Endothelial cell of hepatic sinusoid (primary cell): ENCODE measurements around the gene GSDMA.

Experiments used
- in situ Hi-C: cut with HindIII; loops from 2 replicates; pipeline ENCODE4 v1.10.0; 2017; ENCODE audit warnings: low sequenced_read_pairs

Gene GSDMA

GRCh38 chr17:39962642-39963220 lies at the start of gene GSDMA:
GSDMA (plus strand) TSS chr17:39963004; CDS start chr17:39965688, 2,684 bp downstream.
- in situ Hi-C loops = no loop called here

DNA sequence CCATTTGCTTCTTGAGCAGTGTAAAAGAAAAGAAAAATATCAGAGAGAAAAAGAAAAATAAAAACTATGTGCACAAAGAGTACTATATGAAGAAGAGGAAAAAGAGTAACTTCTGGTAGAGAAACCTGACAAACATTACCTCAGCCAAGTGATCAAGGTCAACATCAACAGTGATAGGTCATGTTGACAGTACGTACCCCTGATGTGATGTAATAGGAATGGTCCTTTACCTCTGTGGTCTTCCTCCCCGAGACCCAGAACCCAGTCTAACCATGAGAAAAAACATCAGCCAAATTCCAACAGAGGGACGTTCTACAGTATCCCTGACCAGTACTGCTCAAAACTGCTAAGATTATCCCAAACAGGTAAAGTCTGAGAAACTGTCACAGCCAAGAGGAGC lies 48.8 kb upstream of the GSDMA start:
- in situ Hi-C loops = no loop called here

- in situ Hi-C loops = no loop called here
Observed at GRCh38 chr17:39915559-39915958, 47.2 kb upstream of the GSDMA start.

GRCh38 chr17:39916918-39917317 lies 45.9 kb upstream of the GSDMA start:
- in situ Hi-C loops = no loop called here

GRCh38 chr17:39919087-39919683 lies 43.6 kb upstream of the GSDMA start:
- in situ Hi-C loops = no loop called here

- in situ Hi-C loops = no loop called here
Observed at GRCh38 chr17:39920218-39921210, 42.3 kb upstream of the GSDMA start.

GRCh38 chr17:39921323-39921722 lies 41.5 kb upstream of the GSDMA start:
- in situ Hi-C loops = no loop called here

GRCh38 chr17:39922006-39922405 lies 40.8 kb upstream of the GSDMA start:
- in situ Hi-C loops = no loop called here

GRCh38 chr17:39923230-39923629 lies 39.6 kb upstream of the GSDMA start:
- in situ Hi-C loops = no loop called here

DNA sequence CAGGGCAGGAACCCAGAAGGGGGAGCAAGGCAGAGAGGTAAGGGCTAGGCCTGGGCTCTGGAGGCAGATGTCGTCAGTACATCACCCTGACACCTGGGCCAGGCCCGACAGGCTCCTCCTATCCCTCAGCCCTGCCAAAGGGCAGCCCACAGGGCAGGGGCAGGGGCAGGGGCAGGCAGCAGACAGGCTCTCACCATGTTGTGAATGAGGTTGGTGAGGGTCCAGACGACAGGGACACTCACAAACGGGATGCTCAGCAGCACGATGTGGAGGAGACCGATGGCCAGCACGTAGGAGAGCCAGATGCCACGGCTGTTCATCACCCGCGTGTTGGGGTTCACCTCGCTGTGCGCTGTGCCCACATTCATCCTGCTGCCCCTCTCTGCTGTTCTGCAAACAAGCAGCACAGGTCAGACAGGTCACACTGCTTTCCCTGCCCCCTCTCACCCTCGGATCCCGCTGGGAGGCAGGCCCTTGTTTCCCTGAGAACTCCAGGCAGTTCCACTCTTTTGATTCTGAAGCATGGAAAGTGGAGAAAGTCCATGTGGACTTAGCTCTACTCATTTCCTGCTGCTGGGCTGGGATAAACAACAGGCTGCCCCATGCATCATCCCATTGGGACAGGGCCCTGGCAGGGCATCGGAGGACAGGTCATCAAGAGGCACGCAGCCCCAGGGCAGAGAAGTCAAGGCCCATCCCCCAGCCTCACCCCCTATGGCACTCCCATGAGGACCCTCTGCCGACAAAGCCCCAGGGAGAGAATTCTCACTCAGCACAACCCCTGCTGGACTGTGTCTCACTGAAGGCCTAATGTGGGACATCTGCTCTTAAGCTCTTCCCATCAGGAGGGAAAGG lies 38.7 kb upstream of the GSDMA start:
- in situ Hi-C loops = no loop called here

GRCh38 chr17:39924691-39925055 lies 38.1 kb upstream of the GSDMA start:
- in situ Hi-C loops = no loop called here

DNA sequence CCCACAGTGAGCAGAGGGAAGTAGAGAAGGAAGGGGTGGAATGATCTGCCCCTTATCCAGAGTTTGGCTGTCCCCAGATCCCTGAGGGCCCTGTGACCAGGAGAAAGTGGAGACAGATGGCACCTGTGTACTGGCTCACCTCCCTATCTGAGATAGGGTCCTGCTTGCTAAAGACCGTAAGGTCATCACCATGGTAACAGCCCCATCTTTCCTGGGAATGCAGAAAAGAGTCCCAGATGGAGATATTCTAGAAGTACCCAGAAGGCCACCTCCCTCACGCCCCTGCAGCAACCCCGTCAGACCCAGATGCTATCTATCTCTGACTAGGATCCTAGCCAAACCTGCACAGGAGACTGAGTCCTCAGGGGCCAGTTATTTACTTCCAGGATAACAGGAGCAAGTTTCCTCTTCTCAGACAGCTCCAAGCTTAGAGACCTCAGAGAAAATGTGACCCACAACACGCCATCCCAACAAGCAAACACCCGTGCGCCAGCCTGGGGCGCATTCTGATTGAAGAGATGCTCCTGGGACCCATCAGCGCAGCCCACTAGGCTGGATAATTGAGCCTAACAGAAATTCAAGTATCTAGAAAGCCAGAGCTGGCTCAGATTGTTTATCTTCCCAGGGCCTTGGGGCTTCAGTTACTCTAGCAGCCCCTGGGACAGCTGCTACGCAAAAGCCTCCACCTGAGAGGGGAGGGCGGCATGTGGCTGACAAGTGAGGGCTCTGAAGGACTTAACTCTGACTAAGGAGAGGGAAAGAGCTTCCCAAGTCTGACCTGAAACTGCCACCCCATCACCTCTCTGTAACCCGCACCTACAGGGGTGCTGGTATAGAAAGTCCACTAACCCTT lies 37.3 kb upstream of the GSDMA start:
- in situ Hi-C loops = no loop called here

DNA sequence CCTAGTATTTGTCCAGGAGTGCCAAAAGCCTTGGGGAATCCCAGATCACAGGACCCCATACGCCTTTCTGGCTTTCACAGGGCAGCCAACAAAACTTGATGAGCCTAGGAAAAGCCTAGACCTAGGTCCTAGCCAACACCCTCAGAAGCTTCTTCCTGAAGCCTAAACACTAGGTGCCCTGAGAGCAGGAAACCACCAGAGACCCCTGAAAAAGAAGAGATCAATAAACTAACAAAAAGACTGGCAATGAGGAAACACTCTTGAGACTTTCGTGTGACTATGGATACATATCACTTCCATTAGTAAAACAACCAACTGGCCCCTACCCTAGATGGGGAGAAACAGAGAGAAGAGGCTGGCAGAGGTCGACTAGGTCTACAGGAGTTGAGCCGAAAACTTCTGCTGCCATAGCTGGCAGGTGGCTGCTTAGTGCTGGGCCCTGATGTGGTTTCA lies 36.6 kb upstream of the GSDMA start:
- in situ Hi-C loops = no loop called here

DNA sequence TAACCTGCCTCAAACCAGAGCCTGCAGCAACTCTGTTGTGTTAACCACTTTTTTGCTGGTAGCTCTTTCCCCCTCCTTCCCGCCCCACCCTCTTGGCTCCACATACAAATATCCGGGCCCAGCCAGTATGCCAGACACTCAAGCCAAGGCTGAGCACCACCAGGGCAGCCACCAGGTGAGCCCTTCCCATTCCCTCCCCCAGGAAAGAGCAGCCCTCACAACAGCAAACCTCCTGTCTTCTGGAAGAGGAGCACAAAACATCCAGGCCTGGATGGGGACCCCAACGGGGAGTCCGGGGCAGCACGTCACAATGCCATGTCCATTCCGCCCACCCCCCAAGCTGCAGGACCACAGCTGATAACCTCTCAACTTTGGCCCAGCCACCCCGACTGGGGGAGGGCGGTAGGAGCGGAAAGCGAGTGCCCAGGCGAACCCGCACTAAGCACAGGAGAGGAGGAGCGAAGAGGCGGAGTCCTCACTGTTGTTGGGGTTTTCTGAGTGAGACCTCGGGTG lies 36.2 kb upstream of the GSDMA start:
- in situ Hi-C loops = no loop called here

- in situ Hi-C loops = no loop called here
Observed at GRCh38 chr17:39927101-39927928, 35.5 kb upstream of the GSDMA start, which contains the start of the genes LRRC3C and ORMDL3. LRRC3C (plus strand) TSS chr17:39927732; CDS start chr17:39941524, 13,792 bp downstream. ORMDL3 (minus strand) TSS chr17:39927601; CDS start chr17:39924203, 3,398 bp downstream.

- in situ Hi-C loops = no loop called here
Observed at GRCh38 chr17:39927929-39928857, 34.6 kb upstream of the GSDMA start.

DNA sequence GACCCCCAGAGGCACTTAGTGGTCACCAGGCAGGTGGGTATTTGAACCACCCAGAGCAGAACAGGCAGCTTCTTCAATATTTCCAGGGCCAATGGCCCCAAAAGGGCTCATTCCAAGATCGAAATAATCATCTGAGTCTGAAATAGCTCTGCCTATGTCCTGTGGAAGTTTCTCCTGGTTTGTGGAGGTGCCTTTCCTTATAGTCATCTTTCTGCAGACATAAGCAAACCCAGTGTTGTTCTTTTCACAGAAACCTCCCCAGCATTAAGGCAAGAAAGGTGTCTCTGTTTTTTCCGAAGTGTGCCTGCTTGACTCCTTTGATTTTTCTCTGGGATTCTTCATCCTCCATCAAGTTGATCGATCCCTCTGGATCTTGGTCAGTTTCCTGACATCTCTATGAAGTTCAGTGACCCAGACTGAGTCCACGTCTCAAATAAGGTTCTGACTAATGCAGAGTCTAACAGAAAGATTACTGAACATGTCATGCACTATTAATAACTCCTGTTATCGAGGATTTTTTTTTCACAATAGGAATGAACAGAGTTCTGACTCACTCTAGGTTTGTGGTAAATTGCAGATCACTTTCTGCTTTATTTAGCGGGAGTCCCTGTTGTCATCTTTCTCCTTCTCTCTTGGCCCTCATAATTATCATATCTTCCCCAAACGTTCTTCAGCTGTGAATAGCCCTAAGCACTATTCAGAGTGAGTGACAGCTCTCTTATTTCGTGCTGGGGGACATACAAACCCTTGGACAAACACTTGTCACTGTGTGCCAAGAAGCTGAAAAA lies 33.8 kb upstream of the GSDMA start:
- in situ Hi-C loops = no loop called here
